OCI-LY7 (cell line): Measurements from ENCODE around the gene IL21R. TPM values are rescaled to one million over a fixed set of nuclear protein-coding genes. Genes with fewer than 3 reads are reported as not detected.

Experiments used
- BruUV-seq: library from RNA; stranded (reverse); fragments of 400-500 nt; replicated peaks from 2 replicates; lab custom pipeline; 2021; lab: Mats Ljungman, UMichigan
- CTCF ChIA-PET: fragments of 300-600 bp; sonication (Branson Sonifier 250); formaldehyde crosslinking; loops from one replicate; lab custom pipeline; 2022; ENCODE audit warnings: antibody characterized with exemption; ENCODE audit not compliant: unreplicated experiment; lab: Charles Lee
- POLR2A ChIA-PET: fragments of 300-600 bp; sonication (Branson Sonifier 250); formaldehyde crosslinking; loops from one replicate; lab custom pipeline; 2022; ENCODE audit warnings: antibody characterized with exemption; lab: Charles Lee
- DNase-seq: peaks from one replicate; pipeline ENCODE4 v3.0.0-alpha.2; 2015; ENCODE audit warnings: low spot score
- H2AFZ ChIP-seq: fragments of 200-600 bp; sonication (generic), shearing (Covaris generic); 2 replicates; pipeline ENCODE4 v1.6.1; 2014; ENCODE audit warnings: mild to moderate bottlenecking, antibody characterized with exemption, low read length, moderate library complexity
- H3K27ac ChIP-seq: fragments of 200-600 bp; sonication (generic); 2 replicates; pipeline ENCODE4 v1.5.1; 2014; ENCODE audit warnings: mixed run types, low read depth, mild to moderate bottlenecking, moderate library complexity, low read length, inconsistent platforms; ENCODE audit not compliant: poor library complexity, severe bottlenecking
- H3K36me3 ChIP-seq: fragments of 200-600 bp; sonication (generic); 2 replicates; pipeline ENCODE4 v1.6.1; 2014; ENCODE audit warnings: mild to moderate bottlenecking, antibody characterized with exemption, low read length, moderate library complexity, mixed read lengths; ENCODE audit not compliant: insufficient read depth
- H3K4me1 ChIP-seq: fragments of 200-600 bp; sonication (generic); 2 replicates; pipeline ENCODE4 v1.5.1; 2014; ENCODE audit warnings: mild to moderate bottlenecking, low read length; ENCODE audit not compliant: insufficient read depth, poor library complexity, severe bottlenecking
- H3K4me2 ChIP-seq: fragments of 200-600 bp; sonication (generic); 2 replicates; pipeline ENCODE4 v1.6.1; 2014; ENCODE audit warnings: mild to moderate bottlenecking, low read length
- H3K4me3 ChIP-seq: fragments of 200-600 bp; sonication (generic); 2 replicates; pipeline ENCODE4 v1.5.1; 2014; ENCODE audit warnings: mild to moderate bottlenecking, low read depth, low read length; ENCODE audit not compliant: poor library complexity, severe bottlenecking
- H3K79me2 ChIP-seq: fragments of 200-600 bp; sonication (generic); 2 replicates; pipeline ENCODE4 v1.6.1; 2016; ENCODE audit warnings: low read depth, mild to moderate bottlenecking, low read length, moderate library complexity, mixed read lengths; ENCODE audit not compliant: insufficient read depth
- H3K9me2 ChIP-seq: fragments of 200-600 bp; sonication (generic); 2 replicates; pipeline ENCODE4 v1.6.1; 2016; ENCODE audit warnings: mild to moderate bottlenecking, low read length, mixed read lengths; ENCODE audit not compliant: insufficient read depth
- H3K9me3 ChIP-seq: fragments of 200-600 bp; sonication (generic); 2 replicates; pipeline ENCODE4 v1.6.1; 2014; ENCODE audit warnings: mild to moderate bottlenecking, mixed run types, low read length, mixed read lengths
- H4K20me1 ChIP-seq: fragments of 200-600 bp; sonication (generic); 2 replicates; pipeline ENCODE4 v1.6.1; 2014; ENCODE audit warnings: mild to moderate bottlenecking, antibody characterized with exemption, low read length, moderate library complexity, mixed read lengths; ENCODE audit not compliant: insufficient read depth
- EZH2phosphoT487 ChIP-seq: fragments of 200-600 bp; sonication (generic); IDR thresholded peaks from 2 replicates; pipeline ENCODE4 v1.6.1; 2018; ENCODE audit warnings: low read depth, borderline replicate concordance, mild to moderate bottlenecking, mixed run types, antibody characterized with exemption, low read length, moderate library complexity, mixed read lengths
- intact Hi-C: fragments of 100-400 bp; cut with micrococcal nuclease; formaldehyde crosslinking; loops from one replicate; pipeline ENCODE4 v1.10.0; 2022; ENCODE audit not compliant: unreplicated experiment
- total RNA-seq, 2 experiments: library from RNA; depleted of rRNA in 1 of 2; stranded (reverse); fragments of >200 nt in 1 of 2; shearing (Covaris generic) in 1 of 2; gene quantifications; 2 replicates each; pipeline ENCODE4 v1.2.3, GENCODE V29; 2014 to 2022
- TF ChIP-seq, protein P1 (sequence below): fragments of 200-600 bp; sonication (generic); conservative IDR thresholded peaks from 2 replicates; pipeline ENCODE4 v1.5.1; 2014; ENCODE audit warnings: mild to moderate bottlenecking, antibody characterized with exemption, low read length, moderate library complexity, mixed read lengths

The IL21R gene
- total RNA-seq, 2 experiments from 2014 or later: 10.0 to 47.0 TPM

DNA sequence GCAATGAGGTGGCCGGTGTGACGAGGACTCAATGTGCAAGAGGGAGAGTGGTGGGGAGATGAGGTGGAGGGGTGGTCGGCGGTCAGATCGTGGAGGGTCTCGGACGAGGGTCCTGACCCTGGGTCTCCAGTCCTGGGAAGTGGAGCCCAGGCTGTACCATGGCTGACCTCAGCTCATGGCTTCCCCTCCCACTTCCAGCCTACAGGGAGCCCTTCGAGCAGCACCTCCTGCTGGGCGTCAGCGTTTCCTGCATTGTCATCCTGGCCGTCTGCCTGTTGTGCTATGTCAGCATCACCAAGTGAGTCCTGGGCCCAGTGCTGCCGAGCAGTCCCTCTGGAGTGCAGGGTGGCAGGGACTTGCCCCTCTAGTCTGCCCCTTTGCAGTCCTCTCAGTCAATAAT, 46.4 kb upstream of the IL21R start:
- Histone ChIP-seq H3K4me1 (no peaks in the 10 kb centered on the region), H3K4me2 (no peak overlapping the region), H3K79me2 (no peaks in the 10 kb centered on the region), H3K36me3 (peaks cover 80% of the 10 kb centered on the region), H3K27ac (no peak overlapping the region), H2AFZ (no peak overlapping the region), H3K9me3 (0 out of 2 replicates have a peak, but pooled peaks cover 6% of the 10 kb centered on the region), H4K20me1 (no peaks in the 10 kb centered on the region), H3K4me3 (no peak overlapping the region), H3K9me2 (no peaks in the 10 kb centered on the region)
- TF ChIP-seq, protein P1, sequence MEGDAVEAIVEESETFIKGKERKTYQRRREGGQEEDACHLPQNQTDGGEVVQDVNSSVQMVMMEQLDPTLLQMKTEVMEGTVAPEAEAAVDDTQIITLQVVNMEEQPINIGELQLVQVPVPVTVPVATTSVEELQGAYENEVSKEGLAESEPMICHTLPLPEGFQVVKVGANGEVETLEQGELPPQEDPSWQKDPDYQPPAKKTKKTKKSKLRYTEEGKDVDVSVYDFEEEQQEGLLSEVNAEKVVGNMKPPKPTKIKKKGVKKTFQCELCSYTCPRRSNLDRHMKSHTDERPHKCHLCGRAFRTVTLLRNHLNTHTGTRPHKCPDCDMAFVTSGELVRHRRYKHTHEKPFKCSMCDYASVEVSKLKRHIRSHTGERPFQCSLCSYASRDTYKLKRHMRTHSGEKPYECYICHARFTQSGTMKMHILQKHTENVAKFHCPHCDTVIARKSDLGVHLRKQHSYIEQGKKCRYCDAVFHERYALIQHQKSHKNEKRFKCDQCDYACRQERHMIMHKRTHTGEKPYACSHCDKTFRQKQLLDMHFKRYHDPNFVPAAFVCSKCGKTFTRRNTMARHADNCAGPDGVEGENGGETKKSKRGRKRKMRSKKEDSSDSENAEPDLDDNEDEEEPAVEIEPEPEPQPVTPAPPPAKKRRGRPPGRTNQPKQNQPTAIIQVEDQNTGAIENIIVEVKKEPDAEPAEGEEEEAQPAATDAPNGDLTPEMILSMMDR: peak; percentile 70
- TF ChIP-seq EZH2phosphoT487: no peak
- ChIA-PET POLR2A (no interaction called here), CTCF (interaction anchor here (0.8 kb wide), 1 partner anchor 34 kb away, joined by 3 read pairs; no protein-coding TSS in a partner anchor)
- intact Hi-C loops: no loop called here
- BruUV-seq: no TSS peak
- DNase-seq: peak; percentile 35

DNA sequence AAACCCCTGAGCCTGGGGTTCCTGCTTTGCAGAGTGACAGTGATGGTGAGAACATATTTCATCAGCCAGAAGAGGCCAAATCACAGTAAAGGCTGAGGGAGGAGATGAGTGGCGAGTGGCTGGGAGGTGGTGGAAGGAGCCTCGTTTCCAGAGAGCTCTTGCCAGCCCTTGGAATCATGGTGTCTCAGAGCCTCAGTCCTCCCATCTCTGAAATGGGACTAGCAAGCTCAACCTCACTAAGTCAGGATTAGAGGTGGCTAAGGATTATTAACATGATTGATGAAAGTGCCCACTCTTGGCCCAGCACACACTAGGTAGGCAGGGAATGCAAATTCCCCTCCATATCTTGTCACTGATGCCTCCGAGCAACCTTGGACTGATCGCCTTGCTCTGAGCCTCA, 45.2 kb upstream of the IL21R start:
- Histone ChIP-seq H3K9me2 (no peaks in the 10 kb centered on the region), H3K4me1 (no peaks in the 10 kb centered on the region), H3K36me3 (peaks cover 72% of the 10 kb centered on the region), H3K4me2 (no peak overlapping the region), H3K4me3 (no peak overlapping the region), H3K27ac (no peak overlapping the region), H3K79me2 (no peaks in the 10 kb centered on the region), H4K20me1 (no peaks in the 10 kb centered on the region), H3K9me3 (0 out of 2 replicates have a peak, but pooled peaks cover 6% of the 10 kb centered on the region), H2AFZ (no peak overlapping the region)
- ChIA-PET CTCF (no interaction called here), POLR2A (no interaction called here)
- intact Hi-C loops: no loop called here
- no peak for TF ChIP-seq EZH2phosphoT487
- TF ChIP-seq, protein P1: no peak
- BruUV-seq: no TSS peak
- no peak for DNase-seq

- Histone ChIP-seq H3K4me2 (no peak overlapping the region), H3K9me3 (0 out of 2 replicates have a peak, but pooled peaks cover 6% of the 10 kb centered on the region), H3K36me3 (peaks cover 70% of the 10 kb centered on the region), H3K4me1 (no peaks in the 10 kb centered on the region), H3K9me2 (no peaks in the 10 kb centered on the region), H3K79me2 (no peaks in the 10 kb centered on the region), H3K4me3 (no peak overlapping the region), H3K27ac (no peak overlapping the region), H2AFZ (no peak overlapping the region), H4K20me1 (no peaks in the 10 kb centered on the region)
- no TSS peak for BruUV-seq
- ChIA-PET POLR2A (interaction anchor here (0.8 kb wide), 1 partner anchor 131 kb away, joined by 4 read pairs; no protein-coding TSS in a partner anchor), CTCF (interaction anchor here (0.6 kb wide), 1 partner anchor 121 kb away, joined by 5 read pairs; no protein-coding TSS in a partner anchor)
- TF ChIP-seq EZH2phosphoT487: no peak
- TF ChIP-seq, protein P1: no peak
- DNase-seq: no peak
- intact Hi-C loops: no loop called here
Measured at GRCh38 chr16:27359051-27359450, 42.9 kb upstream of the IL21R start.
